Stimulated activated CD4-positive, alpha-beta T cell treated with anti-CD3 and anti-CD28 coated beads, Interleukin-12 subunit alpha, Interleukin-12 subunit beta, amount 100 ng/mL, for 4 hours (primary cell): ENCODE data around the gene PSMA7.

Experiments
- DNase-seq: peaks from one replicate; pipeline ENCODE4 v3.0.0-alpha.2; 2020

The PSMA7 gene

DNA sequence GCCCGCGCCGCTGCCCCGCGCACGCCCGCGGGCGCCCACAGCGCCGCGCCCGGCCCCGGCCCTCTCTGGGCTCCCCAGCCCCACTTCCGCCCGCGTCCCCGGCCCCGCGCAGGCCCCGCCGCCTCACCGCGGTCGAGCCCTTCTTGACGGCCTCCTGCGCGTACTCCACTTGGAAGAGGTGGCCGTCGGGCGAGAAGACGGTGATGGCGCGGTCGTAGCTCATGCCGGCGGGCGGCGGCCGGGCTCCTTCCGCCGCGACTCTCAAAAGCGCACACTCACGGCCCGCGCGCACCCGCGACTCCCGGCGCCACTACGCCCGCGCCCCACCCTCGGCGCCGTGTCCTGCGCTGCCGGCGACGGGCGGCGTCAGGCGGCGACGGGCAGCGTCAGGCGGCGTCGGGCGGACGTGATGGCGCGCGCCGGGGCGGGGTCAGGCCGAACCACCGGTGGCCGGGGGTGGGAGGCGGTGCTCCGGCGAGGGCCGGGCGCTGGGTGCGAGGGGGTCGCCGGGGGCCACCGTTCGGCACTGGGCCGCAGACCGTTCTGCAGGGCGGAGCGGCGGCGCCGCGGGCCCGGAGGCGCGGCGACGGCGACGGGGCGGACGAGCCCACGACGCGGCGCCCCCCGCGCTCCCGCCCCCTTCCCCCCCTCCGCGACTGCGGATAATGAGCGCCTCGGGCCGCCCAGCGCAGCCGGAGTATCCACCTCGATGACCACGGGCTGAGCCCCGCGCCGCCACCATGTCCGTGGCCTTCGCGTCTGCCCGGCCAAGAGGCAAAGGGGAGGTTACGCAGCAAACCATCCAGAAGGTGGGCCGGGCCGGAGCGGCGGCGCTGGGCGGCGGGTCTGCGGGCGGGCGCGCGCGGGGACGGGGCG lies at the start of gene PSMA7, which contains the start of gene SS18L1:
TSS of gene PSMA7 (minus strand) at position 314 of the 876 bp plus-strand sequence. CDS start at position 223, 91 bp downstream.
TSS of gene SS18L1 (plus strand) at position 689 of the 876 bp plus-strand sequence. CDS start at position 741, 52 bp downstream.
- DNase-seq = peak; percentile 86

DNA sequence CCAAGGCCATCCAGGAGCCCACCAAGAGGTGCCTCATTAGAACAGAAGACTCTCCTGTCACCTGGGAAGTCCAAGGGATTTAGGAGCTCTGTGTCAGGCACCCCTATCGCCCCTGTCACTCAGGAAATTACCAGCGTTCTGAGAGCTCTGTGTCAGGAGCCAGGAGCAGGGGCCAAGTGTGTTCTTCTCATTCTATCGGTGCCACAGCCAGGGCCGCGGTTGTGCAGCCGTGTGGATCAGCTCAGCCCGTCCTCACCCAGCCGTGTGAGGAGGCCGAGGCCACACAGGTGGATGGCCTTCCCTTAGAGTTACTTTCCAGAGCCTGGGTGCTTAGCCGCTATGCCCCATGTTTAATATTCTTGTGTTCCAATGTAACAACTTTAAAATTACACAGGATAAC lies 49.4 kb upstream of the PSMA7 start:
- no peak for DNase-seq

DNA sequence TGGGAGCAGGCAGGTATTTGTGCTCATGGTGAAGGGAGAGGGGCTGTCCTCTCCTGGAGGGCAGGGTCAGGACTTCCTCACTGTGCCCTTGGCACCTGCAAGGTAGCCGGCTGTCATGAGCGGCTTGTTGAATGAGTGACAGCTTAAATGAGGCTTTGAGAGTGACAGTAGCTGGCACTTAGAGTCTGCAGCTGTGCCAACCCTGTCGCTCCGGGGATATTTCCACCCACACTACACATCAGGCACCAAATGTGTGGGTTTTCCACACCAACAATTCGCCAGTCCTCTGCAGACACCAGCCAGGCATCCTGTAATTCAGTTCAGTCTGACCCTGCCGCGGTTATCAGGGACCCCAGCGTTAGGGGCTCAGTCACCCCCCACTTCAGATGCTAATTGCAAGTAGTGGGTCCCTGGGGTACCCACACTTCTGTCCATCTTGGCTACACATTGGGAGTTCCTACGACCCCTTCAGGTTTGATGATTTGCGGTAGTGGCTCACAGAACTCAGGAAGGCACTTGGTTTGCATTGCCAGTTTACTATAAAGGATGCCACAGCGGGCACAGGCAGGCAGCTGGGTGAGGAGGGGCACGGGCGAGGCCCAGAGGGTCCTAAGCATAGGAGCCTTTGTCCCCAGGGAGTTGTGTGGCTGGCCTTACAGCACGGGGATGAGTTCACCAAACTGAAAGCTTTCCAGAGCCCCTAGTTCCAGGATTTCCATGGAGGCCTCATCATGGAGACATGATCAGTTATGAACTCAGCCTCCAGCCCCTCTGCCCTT lies 48.8 kb upstream of the PSMA7 start:
- DNase-seq = no peak

DNA sequence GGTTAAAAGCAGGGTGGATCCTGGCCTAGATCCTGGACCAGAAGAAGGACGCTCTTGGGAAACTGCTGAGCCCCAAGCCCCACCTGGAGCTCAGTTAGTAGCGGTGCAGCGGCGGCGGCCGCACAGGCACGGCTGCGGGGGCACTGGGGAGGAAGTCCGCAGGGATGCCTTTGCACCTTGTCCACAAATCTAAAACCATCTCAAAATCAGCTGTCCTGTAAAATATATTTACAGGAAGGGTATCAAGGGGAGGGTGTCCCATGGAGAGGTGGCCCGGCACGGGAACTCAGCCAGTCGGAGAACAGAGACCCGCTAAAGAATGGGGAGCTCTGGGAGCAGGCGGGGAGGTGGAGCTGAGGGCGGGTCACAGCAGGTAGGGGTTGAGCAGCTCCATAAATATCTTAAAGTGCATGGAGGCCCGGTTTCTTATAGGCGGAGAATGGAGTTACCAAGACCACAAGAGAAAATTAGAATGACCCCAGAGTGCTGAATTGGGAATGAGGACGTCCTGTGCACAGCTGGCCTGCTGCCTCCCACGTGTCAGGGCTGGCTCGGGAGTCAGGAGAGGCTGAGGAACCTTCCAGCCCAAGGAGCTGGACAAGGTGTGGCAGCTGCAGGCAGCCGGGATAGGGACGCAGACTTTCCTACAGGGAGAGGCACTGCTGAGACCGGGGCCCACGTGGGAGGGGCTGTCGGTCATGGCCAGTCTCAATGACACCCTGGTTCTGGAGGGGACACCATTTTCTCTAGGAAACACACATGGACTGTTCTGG lies 47.6 kb upstream of the PSMA7 start:
- no peak for DNase-seq

DNA sequence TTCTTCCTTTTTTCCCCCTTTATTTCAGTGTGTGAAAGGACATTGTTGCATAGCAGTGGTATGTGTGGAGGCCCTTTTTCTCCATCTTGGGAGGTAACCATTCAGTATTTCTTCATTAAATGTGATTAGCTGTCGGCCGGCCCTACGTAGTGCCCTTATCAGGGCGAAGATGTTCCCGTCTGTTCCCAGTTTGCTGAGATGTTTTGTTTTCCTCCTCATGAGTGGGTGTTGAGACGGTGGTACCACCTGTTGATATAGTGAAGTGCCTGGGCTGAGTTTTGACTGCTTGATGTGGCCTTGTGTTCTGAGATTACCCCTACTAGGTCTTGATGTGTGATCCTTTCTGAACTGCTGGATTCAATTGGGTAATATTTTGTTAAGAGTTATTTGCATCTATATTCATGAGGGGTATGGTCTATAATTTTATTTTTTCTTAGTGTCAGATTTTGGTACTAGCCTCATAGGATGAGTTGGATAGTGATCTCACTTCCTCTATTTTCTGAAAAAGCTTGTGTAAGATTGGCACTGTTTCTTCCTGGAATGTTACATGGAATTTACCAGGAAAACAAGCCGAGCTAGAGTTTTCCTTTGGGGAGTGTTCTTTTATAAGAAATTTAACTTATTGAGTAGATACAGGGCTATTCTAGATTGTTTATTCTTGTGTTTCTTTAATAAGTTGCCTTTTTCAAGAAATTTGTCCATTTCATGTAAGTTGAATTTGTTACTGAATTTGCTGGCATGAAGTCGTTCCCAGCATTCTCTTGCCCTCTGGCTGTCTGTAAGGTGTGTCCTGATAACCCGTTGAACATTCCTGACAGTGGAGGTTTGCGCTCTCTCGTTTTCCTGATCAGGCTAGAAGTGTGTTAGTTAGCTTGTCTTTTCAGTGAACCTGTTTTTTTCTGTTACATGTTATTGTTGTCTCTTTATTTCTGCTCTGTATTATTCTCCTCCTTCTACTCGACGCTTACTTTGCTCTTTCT lies 44.0 kb upstream of the PSMA7 start:
- DNase-seq = no peak

DNA sequence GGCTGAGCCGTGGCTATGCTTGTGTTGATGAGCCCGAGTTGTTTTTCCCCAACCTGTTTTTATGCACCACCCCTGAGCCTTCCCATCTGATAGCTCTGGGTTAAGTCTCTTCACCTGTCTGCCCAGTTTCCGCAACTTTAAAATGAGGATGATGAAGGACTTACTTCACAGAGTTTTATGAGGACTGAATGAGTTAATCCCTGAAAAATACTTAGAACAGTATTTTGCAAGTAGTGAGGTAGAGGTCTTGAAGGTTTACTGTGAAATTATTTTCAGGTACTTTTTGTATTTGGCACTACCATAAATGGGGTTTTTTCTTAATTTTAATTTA lies 42.9 kb upstream of the PSMA7 start:
- no peak for DNase-seq

DNA sequence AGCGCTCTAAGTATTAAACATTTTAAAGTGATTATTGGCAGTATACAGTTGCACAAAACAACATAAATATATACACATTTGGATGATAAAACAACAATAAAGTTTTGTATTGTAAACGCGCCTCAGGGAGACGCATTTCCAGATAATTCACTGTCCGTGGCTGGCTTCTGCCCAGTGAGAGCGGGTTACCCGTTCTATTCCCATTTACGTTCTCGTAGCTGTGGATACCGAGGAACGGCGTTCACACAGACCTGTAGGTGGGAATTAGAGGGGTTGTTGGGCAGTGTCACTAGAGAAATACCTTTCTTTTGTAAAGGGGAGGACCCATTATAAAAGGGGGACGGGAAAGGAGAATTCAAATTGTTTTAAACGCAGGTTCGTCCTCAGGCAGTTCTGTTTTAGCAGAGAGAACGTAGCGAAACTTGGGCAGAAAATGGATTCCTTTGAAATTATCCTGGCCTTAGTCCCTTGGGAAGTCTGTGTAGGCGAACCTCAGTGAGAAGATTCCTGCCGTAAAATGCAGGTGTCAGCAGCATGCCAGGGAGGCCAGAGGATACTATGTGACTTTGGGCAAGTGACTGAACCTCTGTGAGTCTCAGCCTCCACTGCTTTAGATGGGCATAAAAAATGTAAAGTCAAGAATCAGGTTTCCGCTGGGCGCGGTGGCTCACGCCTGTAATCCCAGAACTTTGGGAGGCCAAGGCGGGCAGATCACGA lies 40.4 kb upstream of the PSMA7 start:
- no peak for DNase-seq

DNA sequence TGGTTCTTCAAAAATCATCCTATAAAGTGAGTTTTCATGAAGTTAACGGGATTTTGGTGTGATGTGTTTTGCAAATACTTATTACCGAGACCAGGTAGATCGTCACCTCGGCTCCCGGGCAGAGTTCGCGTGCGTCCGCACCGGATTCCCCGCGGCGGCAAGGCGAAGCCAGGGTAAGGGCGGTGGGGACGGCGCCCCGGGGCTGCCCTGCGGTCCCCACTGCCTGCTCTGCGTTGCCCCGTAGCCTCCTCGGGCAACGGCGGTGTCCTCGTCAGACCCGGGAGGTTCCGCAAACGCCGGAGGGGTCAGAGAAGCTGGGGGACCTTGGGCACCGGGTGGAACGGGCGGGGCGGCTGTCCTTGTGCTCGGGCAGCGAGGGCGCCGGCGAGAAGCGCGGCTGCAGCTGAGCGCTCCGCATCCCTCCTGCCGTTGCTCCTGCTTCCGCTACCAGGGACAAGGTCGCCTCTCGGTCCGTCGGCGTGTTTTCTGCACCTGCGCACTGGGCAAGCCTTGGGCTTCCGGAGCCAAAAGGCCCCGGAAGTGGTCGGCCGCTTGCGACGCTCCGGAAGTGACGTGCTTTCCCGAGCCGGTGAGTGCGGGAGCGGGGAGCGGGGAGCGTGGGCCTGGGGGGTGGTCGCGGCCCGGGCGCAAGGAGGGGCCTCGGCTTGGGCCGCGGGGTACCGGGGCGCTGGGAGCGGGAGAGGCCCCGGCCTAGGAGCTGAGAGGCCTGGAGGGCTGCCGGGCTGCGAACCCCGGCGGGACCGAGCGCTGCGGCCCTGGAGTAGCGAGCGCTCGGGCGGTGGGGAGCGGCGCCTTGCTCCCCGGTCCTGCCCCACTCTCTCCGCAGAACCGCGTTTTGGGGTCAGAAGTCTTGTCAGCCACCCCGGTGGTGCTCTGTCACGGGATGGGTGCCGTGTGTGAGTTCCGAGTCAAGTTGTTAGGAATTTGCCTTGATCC lies 39.6 kb upstream of the PSMA7 start, which contains the start of gene MTG2:
TSS of gene MTG2 (plus strand) at position 560 of the 957 bp plus-strand sequence. CDS start 10,393 bp downstream, outside the sequence.
- DNase-seq = peak; percentile 91

DNA sequence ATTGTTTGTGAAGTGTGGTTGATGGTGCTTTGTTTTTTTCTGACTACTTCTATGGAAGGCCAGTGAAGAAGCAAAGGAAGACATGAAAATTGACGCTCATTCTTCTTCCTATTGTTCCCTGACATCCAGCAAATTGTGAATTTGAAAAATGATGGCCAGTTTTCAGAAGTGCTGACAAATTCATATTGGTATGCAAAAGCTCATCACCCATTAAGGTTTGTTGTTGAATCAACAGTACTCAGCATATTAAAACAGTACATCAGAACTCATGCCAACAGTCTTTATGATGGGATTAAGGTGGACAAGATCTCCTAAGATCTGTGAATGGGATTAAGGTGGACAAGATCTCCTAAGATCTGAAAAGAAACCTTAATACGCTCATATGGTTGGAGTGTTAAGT lies 38.6 kb upstream of the PSMA7 start:
- no peak for DNase-seq

DNA sequence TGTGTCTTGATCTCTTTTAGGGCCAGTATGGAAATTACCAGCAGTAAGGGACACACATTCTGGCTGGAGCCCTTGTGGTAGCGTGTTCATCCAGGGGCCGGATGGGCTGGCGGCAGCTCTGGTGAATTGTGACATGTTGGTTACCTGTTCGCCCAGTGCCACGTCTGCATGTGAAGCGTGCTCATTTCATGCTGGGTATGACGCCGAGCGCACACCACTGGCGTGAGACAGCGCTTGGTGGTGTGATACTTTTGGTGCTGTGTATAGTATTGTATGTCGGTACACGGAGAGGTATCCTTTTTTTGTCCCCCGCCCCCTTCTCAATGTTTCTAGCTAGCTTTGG lies 35.9 kb upstream of the PSMA7 start:
- DNase-seq = no peak

DNA sequence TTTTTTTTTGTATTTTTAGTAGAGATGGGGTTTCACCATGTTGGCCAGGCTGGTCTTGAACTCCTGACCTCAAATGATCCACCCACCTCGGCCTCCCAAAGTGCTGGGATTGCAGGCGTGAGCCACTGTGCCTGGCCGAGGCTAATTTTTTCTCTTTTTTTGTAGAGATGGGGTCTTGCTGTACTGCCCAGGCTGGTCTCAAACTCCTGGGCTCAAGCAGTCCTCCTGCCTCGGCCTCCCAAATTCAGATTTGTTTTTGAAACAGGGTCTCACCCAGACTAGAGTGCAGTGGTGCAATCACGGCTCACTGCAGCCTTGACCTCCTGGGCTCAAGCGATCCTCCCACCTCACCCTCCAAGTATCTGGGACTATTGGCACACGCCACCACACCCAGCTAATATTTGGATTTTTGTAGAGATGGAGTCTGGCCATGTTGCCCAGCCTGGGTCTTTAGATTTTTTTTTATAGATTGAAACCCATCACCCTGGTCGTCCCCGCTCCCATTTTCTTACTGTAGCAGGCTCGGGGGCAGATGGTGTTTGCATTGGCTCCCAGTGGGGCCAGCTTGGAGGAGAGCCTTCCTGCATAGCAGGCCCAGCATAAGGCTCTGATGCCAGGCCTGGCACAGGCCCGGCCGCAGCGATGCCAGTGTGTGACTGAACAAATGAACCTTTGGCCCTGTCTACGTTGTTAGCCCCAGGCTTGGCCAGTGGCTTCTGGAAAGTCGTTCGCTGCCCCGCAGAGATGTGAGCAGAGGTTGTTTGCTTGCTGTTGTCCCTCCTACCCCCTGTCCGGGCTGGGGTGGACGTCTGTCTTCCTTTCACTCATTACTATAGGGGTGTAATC lies 35.3 kb upstream of the PSMA7 start:
- DNase-seq = no peak

DNA sequence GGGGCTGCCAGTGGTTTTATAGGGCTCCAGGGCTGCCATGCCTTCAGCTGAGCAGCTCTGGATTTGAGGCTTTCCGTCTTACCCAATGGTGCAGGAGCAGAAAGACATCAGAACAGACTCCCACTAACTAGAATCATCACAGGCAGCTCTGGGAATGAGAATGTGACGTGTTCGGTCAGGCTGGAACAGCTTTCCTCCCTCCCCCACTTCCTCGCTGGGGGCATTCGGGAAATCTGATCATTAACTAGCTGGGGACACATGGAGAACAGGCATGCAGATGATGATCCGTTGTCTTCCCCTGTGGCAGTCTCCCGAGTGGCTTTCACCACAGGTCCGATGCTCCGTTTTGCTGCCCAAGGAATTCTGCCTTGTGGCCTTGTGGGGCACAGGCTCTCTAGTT lies 34.1 kb upstream of the PSMA7 start:
- DNase-seq = no peak

DNA sequence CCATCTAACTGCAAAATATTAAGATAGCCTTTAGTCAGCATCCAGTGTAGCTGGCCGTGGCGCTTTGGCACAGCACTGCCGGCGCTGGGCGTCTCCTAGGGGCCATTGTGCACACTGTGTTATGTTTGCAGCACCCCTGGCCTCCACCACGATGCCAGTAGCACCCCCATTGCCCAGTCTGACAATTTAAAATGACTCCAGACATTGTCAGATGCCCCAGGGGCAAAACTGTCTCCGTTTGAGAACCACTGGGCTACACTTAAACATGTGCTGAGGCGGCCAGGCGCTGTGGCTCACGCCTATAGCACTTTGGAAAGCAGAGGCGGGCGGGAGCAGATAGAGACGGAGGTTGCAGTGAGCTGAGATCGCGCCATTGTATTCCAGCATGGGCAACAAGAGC lies 33.7 kb upstream of the PSMA7 start:
- no peak for DNase-seq

DNA sequence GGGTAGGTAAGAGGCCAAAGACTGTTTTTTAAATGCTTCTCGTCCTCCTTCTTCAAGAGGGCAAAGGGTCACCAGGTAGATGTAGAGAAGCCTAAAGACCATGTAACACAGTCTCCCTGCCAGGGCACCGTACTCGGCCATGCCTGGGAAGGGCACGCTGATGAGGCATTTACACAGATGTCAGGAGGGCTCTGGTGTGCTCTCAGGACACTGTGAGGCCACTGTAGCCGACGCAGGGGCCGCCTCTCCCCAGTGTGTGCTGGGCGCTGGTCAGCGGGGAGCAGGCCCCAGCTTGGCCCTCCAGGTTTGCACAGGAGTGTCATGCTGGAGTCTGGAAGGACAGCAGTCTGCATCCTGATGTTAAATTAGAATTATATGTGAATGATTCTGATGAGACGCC lies 32.5 kb upstream of the PSMA7 start:
- DNase-seq = no peak

DNA sequence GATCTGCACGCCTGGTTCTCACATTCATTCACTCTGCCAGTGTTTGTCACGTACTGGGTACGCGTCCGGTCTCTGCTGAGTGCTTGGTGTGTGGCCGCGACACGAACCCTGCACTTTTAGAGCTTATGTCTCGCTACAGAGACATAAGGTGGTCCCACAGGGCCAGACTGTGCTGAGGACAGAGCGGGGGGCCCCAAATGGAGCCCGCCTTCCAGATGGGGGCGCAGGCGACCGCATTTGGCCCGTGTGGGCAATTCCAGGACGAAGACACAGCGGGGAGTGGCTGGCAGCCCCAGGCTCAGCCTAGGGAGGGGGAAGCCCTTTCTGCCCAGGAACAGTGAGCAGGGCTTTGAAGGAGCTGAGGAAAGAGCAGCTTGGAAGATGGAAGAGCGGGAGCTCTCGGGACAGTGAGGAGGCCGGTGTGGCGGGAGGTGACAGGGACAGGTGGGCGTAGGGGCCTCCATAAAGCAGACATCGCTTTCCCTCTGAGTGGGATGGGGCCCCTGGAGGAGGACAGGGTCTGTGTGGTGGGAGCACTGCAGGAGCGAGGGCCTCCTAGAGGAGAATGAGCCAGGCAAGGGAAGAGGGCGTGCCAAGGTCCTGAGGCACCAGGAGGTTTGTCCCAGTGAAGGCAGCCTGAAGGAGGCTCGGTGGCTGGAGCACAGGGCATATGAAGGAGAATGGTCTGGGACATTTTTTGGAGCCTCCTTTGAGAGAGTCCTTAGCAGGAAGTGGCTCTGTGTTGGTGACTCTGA lies 31.9 kb upstream of the PSMA7 start:
- no peak for DNase-seq

DNA sequence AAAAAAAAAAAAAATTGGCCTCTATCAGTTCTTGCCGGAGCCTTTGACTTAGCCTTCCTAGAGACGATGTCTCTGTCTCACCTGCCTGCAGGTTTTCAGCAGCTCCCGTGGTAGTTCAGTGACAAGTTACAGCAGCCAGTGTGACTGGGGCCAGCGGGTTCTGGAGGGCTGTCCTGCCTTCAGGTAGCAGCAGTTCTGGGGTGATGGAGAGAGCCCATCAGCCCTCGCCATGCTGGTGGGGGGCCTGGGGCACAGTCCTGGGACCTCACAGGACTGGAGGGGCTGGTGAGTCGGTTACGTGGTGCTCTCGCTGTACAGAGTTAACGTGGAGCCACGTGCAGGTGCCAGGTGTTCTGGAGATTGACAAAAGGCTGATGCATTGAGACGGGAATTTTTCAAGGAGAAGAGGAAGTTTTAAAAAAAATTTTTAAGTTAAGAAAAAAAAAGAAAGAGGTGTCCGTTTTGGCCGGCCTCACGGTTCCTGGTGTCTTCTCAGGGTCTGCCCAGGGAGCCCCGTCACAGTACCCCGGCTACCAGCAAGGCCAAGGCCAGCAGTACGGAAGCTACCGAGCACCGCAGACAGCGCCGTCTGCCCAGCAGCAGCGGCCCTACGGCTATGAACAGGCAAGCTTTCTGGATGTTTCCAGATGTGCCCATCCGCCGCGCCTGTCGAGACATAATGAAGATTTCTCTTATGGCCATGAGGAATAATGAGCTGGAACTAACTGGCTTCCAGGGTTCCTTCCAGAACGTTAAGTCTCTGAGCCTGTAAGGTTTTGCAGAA lies 31.0 kb upstream of the PSMA7 start:
- no peak for DNase-seq

DNA sequence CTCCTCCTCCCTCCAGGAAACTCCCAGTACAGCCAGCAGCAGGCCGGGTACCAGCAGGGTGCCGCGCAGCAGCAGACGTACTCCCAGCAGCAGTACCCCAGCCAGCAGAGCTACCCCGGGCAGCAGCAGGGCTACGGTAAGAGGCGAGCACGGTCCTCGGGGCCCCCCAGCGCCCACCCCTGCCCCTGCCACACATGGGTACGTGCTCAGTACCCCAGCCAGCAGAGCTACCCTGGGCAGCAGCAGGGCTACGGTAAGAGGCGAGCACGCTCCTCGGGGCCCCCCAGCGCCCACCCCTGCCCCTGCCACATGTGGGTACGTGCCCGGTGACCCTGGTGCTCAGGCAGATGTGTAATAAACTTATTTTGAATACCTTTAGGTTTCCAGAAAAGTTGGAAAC lies 29.5 kb upstream of the PSMA7 start:
- no peak for DNase-seq

DNA sequence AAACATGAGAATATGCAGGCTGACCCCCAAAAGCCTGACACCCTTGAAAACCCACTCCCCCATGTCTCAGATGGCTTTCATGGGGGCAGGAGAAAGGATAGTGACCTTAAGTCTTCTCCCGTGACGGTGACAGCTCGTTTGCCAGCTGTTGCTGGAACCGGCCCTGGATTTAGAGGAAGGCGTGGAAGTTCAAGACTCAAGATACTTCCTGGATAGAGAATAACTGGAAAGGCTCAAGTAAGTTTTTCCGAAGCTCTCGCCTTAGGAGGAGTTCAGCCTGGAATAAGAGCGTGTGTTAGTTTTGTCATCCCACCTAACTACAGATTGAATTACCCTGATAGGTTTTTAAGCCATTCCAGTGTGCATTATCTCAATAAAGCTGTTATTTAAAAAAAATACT lies 28.1 kb upstream of the PSMA7 start:
- no peak for DNase-seq
